GM19455 (cell line): ENCODE data around the gene PLXDC1.

Source experiments
- ATAC-seq: cut with Tn5 transposase; IDR thresholded peaks from one replicate; pipeline ENCODE4 v1.9.1; 2021; ENCODE audit not compliant: unreplicated experiment

PLXDC1 gene

GRCh38 chr17:39151150-39151942 lies at the start of gene PLXDC1:
TSS of gene PLXDC1 (minus strand) at chr17:39151637. CDS start at chr17:39151437, 200 bp downstream.
- ATAC-seq: no peak

- no peak for ATAC-seq
These were observed 49.6 kb upstream of the PLXDC1 start for GRCh38 chr17:39200957-39201510.

- ATAC-seq: peak; percentile 53
These were observed 48.8 kb upstream of the PLXDC1 start, which contains the start of gene RPL19 for GRCh38 chr17:39200070-39200879. TSS of gene RPL19 (plus strand) at chr17:39200283. CDS start at chr17:39200345, 62 bp downstream.

- ATAC-seq: peak; percentile 56
These were observed 48.3 kb upstream of the PLXDC1 start for GRCh38 chr17:39199820-39200069.

GRCh38 chr17:39198186-39198566 lies 46.7 kb upstream of the PLXDC1 start:
- ATAC-seq: no peak

GRCh38 chr17:39197380-39198185 lies 46.1 kb upstream of the PLXDC1 start, which contains the start of gene CACNB1:
TSS of gene CACNB1 (minus strand) at chr17:39197669. CDS start at chr17:39197495, 174 bp downstream.
- ATAC-seq: no peak

GRCh38 chr17:39196808-39197291 lies 45.4 kb upstream of the PLXDC1 start:
- ATAC-seq: no peak

- ATAC-seq: no peak
These were observed 44.9 kb upstream of the PLXDC1 start for GRCh38 chr17:39196241-39196807.

- ATAC-seq: no peak
These were observed 44.2 kb upstream of the PLXDC1 start for GRCh38 chr17:39195568-39196160.

- ATAC-seq: no peak
These were observed 43.6 kb upstream of the PLXDC1 start for GRCh38 chr17:39194985-39195524.

GRCh38 chr17:39194089-39194984 lies 42.9 kb upstream of the PLXDC1 start:
- ATAC-seq: no peak

- no peak for ATAC-seq
These were observed 41.9 kb upstream of the PLXDC1 start for GRCh38 chr17:39193346-39193745.

- ATAC-seq: no peak
These were observed 41.5 kb upstream of the PLXDC1 start for GRCh38 chr17:39192901-39193300.

- no peak for ATAC-seq
These were observed 40.5 kb upstream of the PLXDC1 start for GRCh38 chr17:39191750-39192510.

GRCh38 chr17:39187152-39187830 lies 35.9 kb upstream of the PLXDC1 start:
- ATAC-seq: no peak

- no peak for ATAC-seq
These were observed 35.1 kb upstream of the PLXDC1 start for GRCh38 chr17:39186481-39187002.

GRCh38 chr17:39183720-39184119 lies 32.3 kb upstream of the PLXDC1 start:
- ATAC-seq: no peak
